ENCODE results near the gene NPAS3. TPM values are rescaled to one million over a fixed set of nuclear protein-coding genes. Genes with fewer than 3 reads are reported as not detected.

Gene NPAS3
- total and polyA plus RNA-seq, 2 donors (not counting 1 experiment from before 2014, with no cell fraction given) = 0.10 to 0.50 TPM

DNA sequence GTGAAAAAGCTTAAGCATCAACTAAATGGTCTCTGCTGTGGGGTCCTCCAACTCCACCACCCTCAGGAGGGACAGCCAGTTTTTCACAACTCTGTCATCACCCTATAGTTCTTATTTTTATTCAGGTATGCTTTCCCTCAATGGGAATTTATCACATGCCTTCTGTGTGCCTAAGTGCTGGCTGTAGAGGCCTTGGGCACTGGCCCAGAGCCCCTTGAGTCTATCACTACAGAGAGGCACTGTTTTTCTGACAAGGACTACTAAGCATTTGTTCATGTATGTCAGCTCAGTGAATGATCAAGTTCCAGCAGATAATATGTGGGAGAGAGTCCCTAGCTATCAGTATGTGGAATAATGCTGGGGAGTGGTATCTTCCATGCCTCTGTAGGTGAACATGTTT, 463.9 kb downstream of the NPAS3 start:
- Histone ChIP-seq H3K9me3 (ENCODE audit: control insufficient read depth, insufficient read depth, low read depth, low read length) (no peaks in the 10 kb centered on the region), H4K20me1 (ENCODE audit: control insufficient read depth, extremely low read depth, insufficient read depth, low read length) (no peaks in the 10 kb centered on the region), H3K4me2 (ENCODE audit: extremely low read depth, insufficient read depth, low read length) (no peak overlapping the region), H3K27me3 (ENCODE audit: control insufficient read depth, insufficient read depth, low read length) (no peaks in the 10 kb centered on the region), H3K27ac (ENCODE audit: insufficient read depth, low read length) (no peak overlapping the region), H2AFZ (ENCODE audit: low read length) (no peak overlapping the region), H3K4me3 (replicated peaks in 1 of 4; ENCODE audit: control extremely low read depth in 1 of 4, insufficient read depth in 1 of 4, low read depth in 3 of 4, low read length in 4 of 4) (no peak overlapping the region), H3K4me1 (ENCODE audit: control insufficient read depth, extremely low read depth, insufficient read depth, low read length) (no peaks in the 10 kb centered on the region), H3K36me3 (ENCODE audit: control insufficient read depth, insufficient read depth, low read length) (no peaks in the 10 kb centered on the region), H3K9ac (ENCODE audit: insufficient read depth, low read length) (no peak overlapping the region), H3K79me2 (ENCODE audit: control insufficient read depth, insufficient read depth, low read length) (no peaks in the 10 kb centered on the region)
- TF ChIP-seq, protein P1, sequence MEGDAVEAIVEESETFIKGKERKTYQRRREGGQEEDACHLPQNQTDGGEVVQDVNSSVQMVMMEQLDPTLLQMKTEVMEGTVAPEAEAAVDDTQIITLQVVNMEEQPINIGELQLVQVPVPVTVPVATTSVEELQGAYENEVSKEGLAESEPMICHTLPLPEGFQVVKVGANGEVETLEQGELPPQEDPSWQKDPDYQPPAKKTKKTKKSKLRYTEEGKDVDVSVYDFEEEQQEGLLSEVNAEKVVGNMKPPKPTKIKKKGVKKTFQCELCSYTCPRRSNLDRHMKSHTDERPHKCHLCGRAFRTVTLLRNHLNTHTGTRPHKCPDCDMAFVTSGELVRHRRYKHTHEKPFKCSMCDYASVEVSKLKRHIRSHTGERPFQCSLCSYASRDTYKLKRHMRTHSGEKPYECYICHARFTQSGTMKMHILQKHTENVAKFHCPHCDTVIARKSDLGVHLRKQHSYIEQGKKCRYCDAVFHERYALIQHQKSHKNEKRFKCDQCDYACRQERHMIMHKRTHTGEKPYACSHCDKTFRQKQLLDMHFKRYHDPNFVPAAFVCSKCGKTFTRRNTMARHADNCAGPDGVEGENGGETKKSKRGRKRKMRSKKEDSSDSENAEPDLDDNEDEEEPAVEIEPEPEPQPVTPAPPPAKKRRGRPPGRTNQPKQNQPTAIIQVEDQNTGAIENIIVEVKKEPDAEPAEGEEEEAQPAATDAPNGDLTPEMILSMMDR (conservative IDR thresholded peaks at IDR 0.05 in 1 of 2, IDR thresholded peaks at IDR 0.05 in 1 of 2; ENCODE audit: low read depth in 1 of 2, low read length in 2 of 2) = no peak
- TF ChIP-seq EZH2 (IDR thresholded peaks at IDR 0.05; ENCODE audit: low read length, missing control alignments) = no peak
- DNase-seq (ENCODE audit: low read depth in 2 of 2) = no peak

DNA sequence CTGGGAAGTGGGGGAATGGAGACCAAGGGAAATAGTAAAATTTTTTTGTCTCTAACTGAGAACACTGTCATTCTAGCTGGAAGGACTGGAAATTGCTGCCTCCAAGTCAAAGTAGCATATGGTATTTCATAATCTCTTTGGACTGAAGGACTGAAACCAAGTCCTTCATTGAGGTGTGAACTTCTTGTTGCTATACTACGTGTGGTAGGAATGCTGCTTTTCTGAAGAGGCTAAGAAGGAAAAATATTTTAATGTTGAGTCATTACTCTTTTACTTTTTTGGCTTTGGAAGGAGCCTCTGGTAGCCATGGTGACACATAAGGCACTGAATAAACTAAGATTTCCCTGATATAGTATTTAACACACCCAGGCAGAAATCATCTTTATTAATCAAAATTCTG, 465.4 kb downstream of the NPAS3 start:
- Histone ChIP-seq H3K9me3 (ENCODE audit: control insufficient read depth, insufficient read depth, low read depth, low read length) (no peaks in the 10 kb centered on the region), H3K4me3 (replicated peaks in 1 of 4; ENCODE audit: control extremely low read depth in 1 of 4, insufficient read depth in 1 of 4, low read depth in 3 of 4, low read length in 4 of 4) (no peak overlapping the region), H2AFZ (ENCODE audit: low read length) (no peak overlapping the region), H3K4me1 (ENCODE audit: control insufficient read depth, extremely low read depth, insufficient read depth, low read length) (no peaks in the 10 kb centered on the region), H3K4me2 (ENCODE audit: extremely low read depth, insufficient read depth, low read length) (no peak overlapping the region), H3K36me3 (ENCODE audit: control insufficient read depth, insufficient read depth, low read length) (no peaks in the 10 kb centered on the region), H3K79me2 (ENCODE audit: control insufficient read depth, insufficient read depth, low read length) (no peaks in the 10 kb centered on the region), H4K20me1 (ENCODE audit: control insufficient read depth, extremely low read depth, insufficient read depth, low read length) (no peaks in the 10 kb centered on the region), H3K9ac (ENCODE audit: insufficient read depth, low read length) (no peak overlapping the region), H3K27ac (ENCODE audit: insufficient read depth, low read length) (no peak overlapping the region), H3K27me3 (ENCODE audit: control insufficient read depth, insufficient read depth, low read length) (no peaks in the 10 kb centered on the region)
- TF ChIP-seq, protein P1 (conservative IDR thresholded peaks at IDR 0.05 in 1 of 2, IDR thresholded peaks at IDR 0.05 in 1 of 2; ENCODE audit: low read depth in 1 of 2, low read length in 2 of 2) = no peak
- no peak for TF ChIP-seq EZH2 (IDR thresholded peaks at IDR 0.05; ENCODE audit: low read length, missing control alignments)
- peak; percentile 51 to 96 for DNase-seq (ENCODE audit: low read depth in 2 of 2)

DNA sequence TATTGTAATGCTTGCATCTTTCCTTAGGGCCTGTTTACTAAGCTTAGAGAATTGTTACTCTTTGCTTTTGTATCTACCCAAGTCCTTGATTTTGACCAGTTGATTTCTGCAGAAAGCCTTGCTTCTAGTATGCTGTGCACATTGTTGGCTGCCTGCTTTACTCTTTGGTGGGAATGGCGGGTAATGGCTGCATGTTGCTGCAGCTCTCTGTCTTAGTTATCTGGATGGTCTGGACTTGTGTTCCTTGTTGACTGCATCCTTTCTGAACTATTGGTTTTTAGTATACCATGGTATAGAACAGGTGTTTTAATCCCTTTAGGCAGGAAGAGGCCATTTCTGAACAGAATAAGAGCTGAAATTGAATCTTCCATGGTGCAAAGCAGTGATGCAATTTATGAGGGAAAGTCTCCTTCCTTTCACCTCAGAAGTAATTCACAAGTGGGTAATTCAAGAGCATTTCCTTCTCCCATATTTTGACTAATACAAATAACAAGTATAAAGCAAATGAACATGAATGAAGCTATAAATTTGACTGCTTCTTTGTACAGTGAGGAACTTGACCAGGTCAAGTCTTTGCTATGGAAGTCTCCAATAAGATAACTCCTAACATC, 466.4 kb downstream of the NPAS3 start:
- H3K9ac ChIP-seq (ENCODE audit: insufficient read depth, low read length) = no peak overlapping the region
- no peak overlapping the region for H2AFZ ChIP-seq (ENCODE audit: low read length)
- TF ChIP-seq EZH2 (IDR thresholded peaks at IDR 0.05; ENCODE audit: low read length, missing control alignments) = no peak
- TF ChIP-seq, protein P1 (conservative IDR thresholded peaks at IDR 0.05 in 1 of 2, IDR thresholded peaks at IDR 0.05 in 1 of 2; ENCODE audit: low read depth in 1 of 2, low read length in 2 of 2) = no peak
- no peak overlapping the region for H3K4me2 ChIP-seq (ENCODE audit: extremely low read depth, insufficient read depth, low read length)
- H3K36me3 ChIP-seq (ENCODE audit: control insufficient read depth, insufficient read depth, low read length) = no peaks in the 10 kb centered on the region
- H3K4me3 ChIP-seq (replicated peaks in 1 of 4; ENCODE audit: control extremely low read depth in 1 of 4, insufficient read depth in 1 of 4, low read depth in 3 of 4, low read length in 4 of 4) = no peak overlapping the region
- H3K27ac ChIP-seq (ENCODE audit: insufficient read depth, low read length) = no peak overlapping the region
- H4K20me1 ChIP-seq (ENCODE audit: control insufficient read depth, extremely low read depth, insufficient read depth, low read length) = no peaks in the 10 kb centered on the region
- H3K9me3 ChIP-seq (ENCODE audit: control insufficient read depth, insufficient read depth, low read depth, low read length) = no peaks in the 10 kb centered on the region
- H3K79me2 ChIP-seq (ENCODE audit: control insufficient read depth, insufficient read depth, low read length) = no peaks in the 10 kb centered on the region
- no peaks in the 10 kb centered on the region for H3K27me3 ChIP-seq (ENCODE audit: control insufficient read depth, insufficient read depth, low read length)
- DNase-seq (ENCODE audit: low read depth in 2 of 2) = no peak
- no peaks in the 10 kb centered on the region for H3K4me1 ChIP-seq (ENCODE audit: control insufficient read depth, extremely low read depth, insufficient read depth, low read length)
